Left ventricle myocardium inferior (tissue), 1 donor: ENCODE data around the gene EME1. TPM values are rescaled to one million over a fixed set of nuclear protein-coding genes. Genes with fewer than 3 reads are reported as not detected.

Experiments used
- DNase-seq: peaks from one replicate; pipeline ENCODE4 v3.0.0-alpha.2; 2020
- H3K27ac ChIP-seq: fragments of 200-600 bp; replicated peaks from 2 replicates; pipeline ENCODE4 v1.8.0; 2021
- H3K27me3 ChIP-seq: fragments of 200-600 bp; 2 replicates; pipeline ENCODE4 v1.8.0; 2021; ENCODE audit warnings: low read depth
- H3K36me3 ChIP-seq: fragments of 200-600 bp; 2 replicates; pipeline ENCODE4 v1.8.0; 2021
- H3K4me1 ChIP-seq: fragments of 200-600 bp; 2 replicates; pipeline ENCODE4 v1.8.0; 2021
- H3K4me3 ChIP-seq: fragments of 200-600 bp; 2 replicates; pipeline ENCODE4 v1.8.0; 2021; ENCODE audit warnings: mild to moderate bottlenecking, moderate library complexity
- H3K9me3 ChIP-seq: fragments of 200-600 bp; replicated peaks from 2 replicates; pipeline ENCODE4 v1.8.0; 2021
- intact Hi-C: fragments of 100-400 bp; cut with micrococcal nuclease; formaldehyde crosslinking; loops from one replicate; pipeline ENCODE4 v1.11.0; 2022
- total RNA-seq: library from RNA; stranded (reverse); fragmentation: NEBNext Ultra II Directional; extraction: Animal tissue kit (Norgen Biotek cat#: 25700); gene quantifications from one replicate; pipeline ENCODE4 v1.2.1, GENCODE V29; 2021
- TF ChIP-seq, protein P1 (sequence below): fragments of 200-600 bp; IDR thresholded peaks from 2 replicates; pipeline ENCODE4 v1.8.0; 2021; ENCODE audit warnings: antibody characterized with exemption, mild to moderate bottlenecking, borderline replicate concordance
- donor health status: DM: no; HTN: yes; CAD: no; lungs with severe emphysema.

EME1 gene
- total RNA-seq, 1 donor from 2014 or later: 0.74 TPM

DNA sequence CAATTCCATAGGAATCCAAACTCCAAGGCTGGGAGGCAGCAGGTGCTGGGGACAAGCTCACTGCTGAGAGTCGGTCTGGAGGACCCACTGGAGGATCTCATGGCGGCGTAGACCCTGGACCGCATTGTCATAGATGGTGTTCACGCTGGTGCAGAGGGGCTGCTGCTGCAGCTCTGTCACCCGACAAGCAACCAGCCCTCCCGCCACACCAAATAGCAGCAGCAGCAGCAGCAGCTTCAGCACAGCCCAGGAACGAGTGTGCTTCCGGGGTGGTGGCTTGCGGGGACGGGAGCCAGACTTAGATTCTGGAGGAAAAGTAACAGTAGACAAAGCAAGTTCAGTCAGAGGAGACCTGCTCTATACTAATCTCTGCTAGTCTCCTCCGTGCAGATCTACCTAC lies 9.9 kb downstream of the EME1 start:
- intact Hi-C loops: no loop called here
- no peaks in the 10 kb centered on the region for H3K27me3 ChIP-seq
- H3K27ac ChIP-seq: no peak overlapping the region
- H3K4me1 ChIP-seq: peaks cover 7% of the 10 kb centered on the region
- no peaks in the 10 kb centered on the region for H3K9me3 ChIP-seq
- peaks cover 72% of the 10 kb centered on the region for H3K36me3 ChIP-seq
- TF ChIP-seq, protein P1, sequence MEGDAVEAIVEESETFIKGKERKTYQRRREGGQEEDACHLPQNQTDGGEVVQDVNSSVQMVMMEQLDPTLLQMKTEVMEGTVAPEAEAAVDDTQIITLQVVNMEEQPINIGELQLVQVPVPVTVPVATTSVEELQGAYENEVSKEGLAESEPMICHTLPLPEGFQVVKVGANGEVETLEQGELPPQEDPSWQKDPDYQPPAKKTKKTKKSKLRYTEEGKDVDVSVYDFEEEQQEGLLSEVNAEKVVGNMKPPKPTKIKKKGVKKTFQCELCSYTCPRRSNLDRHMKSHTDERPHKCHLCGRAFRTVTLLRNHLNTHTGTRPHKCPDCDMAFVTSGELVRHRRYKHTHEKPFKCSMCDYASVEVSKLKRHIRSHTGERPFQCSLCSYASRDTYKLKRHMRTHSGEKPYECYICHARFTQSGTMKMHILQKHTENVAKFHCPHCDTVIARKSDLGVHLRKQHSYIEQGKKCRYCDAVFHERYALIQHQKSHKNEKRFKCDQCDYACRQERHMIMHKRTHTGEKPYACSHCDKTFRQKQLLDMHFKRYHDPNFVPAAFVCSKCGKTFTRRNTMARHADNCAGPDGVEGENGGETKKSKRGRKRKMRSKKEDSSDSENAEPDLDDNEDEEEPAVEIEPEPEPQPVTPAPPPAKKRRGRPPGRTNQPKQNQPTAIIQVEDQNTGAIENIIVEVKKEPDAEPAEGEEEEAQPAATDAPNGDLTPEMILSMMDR: no peak
- no peak overlapping the region for H3K4me3 ChIP-seq
- DNase-seq: no peak

DNA sequence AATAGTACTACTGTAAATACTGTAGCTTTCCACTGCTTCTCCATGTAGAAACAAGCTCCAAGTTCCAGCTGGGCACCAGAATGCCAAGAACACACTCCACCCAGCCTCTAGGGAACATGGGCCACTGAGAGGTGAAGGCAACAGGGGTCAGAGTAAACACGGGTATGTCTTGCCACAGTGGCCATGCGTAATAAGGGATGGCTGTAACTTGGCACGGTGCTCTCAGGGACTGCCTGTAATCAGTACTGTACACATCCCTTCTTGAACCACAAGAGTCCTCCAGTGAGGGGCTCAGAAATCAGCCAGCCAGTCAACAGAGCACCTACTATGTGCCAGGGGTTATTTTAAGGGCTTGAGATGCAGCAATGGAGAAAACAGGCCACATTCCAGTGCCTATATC lies 13.5 kb downstream of the EME1 start:
- intact Hi-C loops: no loop called here
- no peak for DNase-seq
- peaks cover 7% of the 10 kb centered on the region for H3K4me1 ChIP-seq
- TF ChIP-seq, protein P1: no peak
- no peak overlapping the region for H3K4me3 ChIP-seq
- H3K27ac ChIP-seq: no peak overlapping the region
- peaks cover 99% of the 10 kb centered on the region for H3K36me3 ChIP-seq
- H3K9me3 ChIP-seq: no peaks in the 10 kb centered on the region
- no peaks in the 10 kb centered on the region for H3K27me3 ChIP-seq

DNA sequence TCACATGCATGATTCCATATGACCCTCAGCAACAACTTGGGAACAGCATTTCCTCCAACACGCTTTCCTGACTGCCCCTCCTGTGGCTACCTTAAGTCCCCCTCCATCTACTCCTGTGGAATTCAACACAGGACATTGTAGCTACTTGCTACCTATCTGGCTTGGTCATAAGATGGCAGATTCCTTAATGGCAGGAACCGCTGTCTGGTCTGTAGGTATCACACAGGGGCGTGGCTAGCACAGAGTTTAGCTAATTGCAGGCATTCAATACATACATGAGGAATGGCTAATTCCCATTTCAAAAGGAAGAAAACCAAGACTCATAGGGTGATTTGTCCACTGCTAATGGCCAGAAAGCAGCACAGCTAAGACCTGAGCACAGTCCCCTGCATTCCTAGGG lies 15.7 kb downstream of the EME1 start:
- TF ChIP-seq, protein P1: no peak
- peaks cover 99% of the 10 kb centered on the region for H3K36me3 ChIP-seq
- H3K4me3 ChIP-seq: no peak overlapping the region

DNA sequence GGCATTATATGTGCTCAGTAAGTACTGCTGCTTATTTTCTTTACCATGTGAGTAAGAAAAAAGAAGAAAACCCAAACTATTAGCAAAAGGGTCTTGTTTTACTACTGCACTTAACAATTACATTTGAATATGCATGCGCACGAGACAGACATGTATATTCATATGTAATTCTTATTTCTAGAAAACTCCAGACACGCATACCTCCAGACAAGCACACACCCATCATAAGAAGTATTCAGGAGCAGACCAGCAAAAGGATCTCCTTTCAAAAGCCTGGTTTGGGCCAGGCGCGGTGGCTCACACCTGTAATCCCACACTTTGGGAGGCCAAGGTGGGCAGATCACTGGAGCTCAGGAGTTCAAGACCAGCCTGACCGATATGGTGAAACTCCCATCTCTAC lies 16.5 kb downstream of the EME1 start:
- peaks cover 7% of the 10 kb centered on the region for H3K4me1 ChIP-seq
- H3K27ac ChIP-seq: no peak overlapping the region
- no peaks in the 10 kb centered on the region for H3K27me3 ChIP-seq
- DNase-seq: no peak
- H3K4me3 ChIP-seq: no peak overlapping the region
- TF ChIP-seq, protein P1: no peak
- intact Hi-C loops: no loop called here
- H3K9me3 ChIP-seq: no peaks in the 10 kb centered on the region
- H3K36me3 ChIP-seq: peaks cover 99% of the 10 kb centered on the region

More for the DNA sequence above, 15.7 kb downstream of the EME1 start:
- Histone ChIP-seq H3K9me3 (no peaks in the 10 kb centered on the region), H3K4me1 (no peaks in the 10 kb centered on the region), H3K27me3 (no peaks in the 10 kb centered on the region), H3K27ac (no peak overlapping the region)
- no peak for DNase-seq
- intact Hi-C loops: no loop called here

DNA sequence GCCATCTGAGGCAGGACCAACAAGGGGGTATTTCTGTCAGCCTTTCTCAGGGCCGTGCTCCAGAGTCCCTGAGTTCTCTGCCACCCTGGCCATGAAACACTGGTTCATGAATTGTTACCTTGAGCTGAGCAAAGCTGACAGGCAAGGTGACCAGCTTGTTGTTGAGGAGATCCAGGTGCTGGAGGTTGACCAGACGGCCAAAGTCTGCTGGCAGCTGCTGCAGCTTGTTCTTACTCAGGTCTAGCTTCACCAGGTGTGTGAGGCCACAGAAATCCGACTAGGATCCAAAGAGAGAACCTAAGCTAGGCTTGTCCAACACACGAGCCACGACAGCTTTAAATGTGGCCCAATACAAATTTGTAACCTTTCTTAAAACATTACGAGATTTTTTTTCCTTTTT lies 19.6 kb downstream of the EME1 start:
- TF ChIP-seq, protein P1: no peak
- Histone ChIP-seq H3K4me1 (peaks cover 36% of the 10 kb centered on the region), H3K9me3 (no peaks in the 10 kb centered on the region), H3K27me3 (no peaks in the 10 kb centered on the region), H3K27ac (no peak overlapping the region), H3K36me3 (peaks cover 73% of the 10 kb centered on the region), H3K4me3 (no peak overlapping the region)
- no peak for DNase-seq
- intact Hi-C loops: no loop called here

DNA sequence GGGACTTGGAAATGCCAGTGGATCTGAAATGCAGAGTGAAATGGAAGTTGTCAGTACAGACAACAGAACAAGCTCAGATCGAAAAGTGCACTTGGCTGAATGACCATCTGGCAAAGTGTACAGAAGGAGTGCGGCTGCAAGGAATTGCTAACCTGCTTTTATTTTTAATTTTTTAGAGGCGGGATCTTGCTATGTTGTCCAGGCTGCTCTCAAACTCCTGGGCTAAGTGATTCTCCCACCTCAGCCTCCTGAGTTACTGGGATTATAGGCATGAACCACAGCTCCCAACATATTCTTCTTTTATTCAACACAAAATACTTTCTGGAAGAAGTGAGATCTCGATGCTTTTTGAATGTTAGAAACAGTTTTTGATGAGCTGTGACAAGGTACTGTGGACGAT lies 20.7 kb downstream of the EME1 start:
- intact Hi-C loops: no loop called here
- peaks cover 62% of the 10 kb centered on the region for H3K36me3 ChIP-seq
- TF ChIP-seq, protein P1: no peak
- H3K4me1 ChIP-seq: peaks cover 40% of the 10 kb centered on the region
- no peak for DNase-seq
- no peak overlapping the region for H3K4me3 ChIP-seq
- no peaks in the 10 kb centered on the region for H3K27me3 ChIP-seq
- H3K9me3 ChIP-seq: no peaks in the 10 kb centered on the region
- H3K27ac ChIP-seq: no peak overlapping the region
